HUES64 (cell line): ENCODE results near the gene FOLR2.
"Not testable (repeated sequence)": the region's sequence is repeated elsewhere in the genome, so short reads cannot be mapped to it uniquely, and the experiment has no call there.

Experiments
- H3K27ac ChIP-seq: 2 replicates; pipeline ENCODE4 v1.7.0; 2013; ENCODE audit warnings: low read depth, low read length, inconsistent platforms
- H3K27me3 ChIP-seq: 2 replicates; pipeline ENCODE4 v1.6.1; 2013; ENCODE audit warnings: mild to moderate bottlenecking, low read length; ENCODE audit not compliant: insufficient read depth
- H3K36me3 ChIP-seq: 2 replicates; pipeline ENCODE4 v1.6.1; 2013; ENCODE audit warnings: mild to moderate bottlenecking, low read length; ENCODE audit not compliant: insufficient read depth
- H3K4me1 ChIP-seq: 2 replicates; pipeline ENCODE4 v1.6.1; 2013; ENCODE audit warnings: mild to moderate bottlenecking, low read length, moderate library complexity; ENCODE audit not compliant: insufficient read depth
- H3K4me3 ChIP-seq: 2 replicates; pipeline ENCODE4 v1.5.1; 2013; ENCODE audit warnings: mild to moderate bottlenecking, low read length, moderate library complexity
- H3K9ac ChIP-seq: 2 replicates; pipeline ENCODE4 v1.6.1; 2013; ENCODE audit warnings: mild to moderate bottlenecking, low read depth, low read length
- H3K9me3 ChIP-seq: 2 replicates; pipeline ENCODE4 v1.6.1; 2013; ENCODE audit warnings: low read depth, low read length; ENCODE audit not compliant: insufficient read depth
- WGBS: fragments of 150-250, 120-280 bp; methylation state at CpG from one replicate; pipeline ENCODE4 v1.1.7; 2013; ENCODE audit warnings: missing lambda C conversion rate; 5-methylcytosine and 5-hydroxymethylcytosine counted together

The FOLR2 gene

GRCh38 chr11:72188267-72188666 lies 28.3 kb upstream of the FOLR2 start:
- no peaks in the 10 kb centered on the region for H3K27me3 ChIP-seq
- no peak overlapping the region for H3K27ac ChIP-seq
- H3K4me3 ChIP-seq = no peak overlapping the region
- WGBS = no CpG with 5 or more reads among the region's 1 CpG
- no peaks in the 10 kb centered on the region for H3K9me3 ChIP-seq
- no peaks in the 10 kb centered on the region for H3K36me3 ChIP-seq
- H3K4me1 ChIP-seq = peaks cover 13% of the 10 kb centered on the region; the same call in 1 of the 2 replicates
- H3K9ac ChIP-seq = no peak overlapping the region

DNA sequence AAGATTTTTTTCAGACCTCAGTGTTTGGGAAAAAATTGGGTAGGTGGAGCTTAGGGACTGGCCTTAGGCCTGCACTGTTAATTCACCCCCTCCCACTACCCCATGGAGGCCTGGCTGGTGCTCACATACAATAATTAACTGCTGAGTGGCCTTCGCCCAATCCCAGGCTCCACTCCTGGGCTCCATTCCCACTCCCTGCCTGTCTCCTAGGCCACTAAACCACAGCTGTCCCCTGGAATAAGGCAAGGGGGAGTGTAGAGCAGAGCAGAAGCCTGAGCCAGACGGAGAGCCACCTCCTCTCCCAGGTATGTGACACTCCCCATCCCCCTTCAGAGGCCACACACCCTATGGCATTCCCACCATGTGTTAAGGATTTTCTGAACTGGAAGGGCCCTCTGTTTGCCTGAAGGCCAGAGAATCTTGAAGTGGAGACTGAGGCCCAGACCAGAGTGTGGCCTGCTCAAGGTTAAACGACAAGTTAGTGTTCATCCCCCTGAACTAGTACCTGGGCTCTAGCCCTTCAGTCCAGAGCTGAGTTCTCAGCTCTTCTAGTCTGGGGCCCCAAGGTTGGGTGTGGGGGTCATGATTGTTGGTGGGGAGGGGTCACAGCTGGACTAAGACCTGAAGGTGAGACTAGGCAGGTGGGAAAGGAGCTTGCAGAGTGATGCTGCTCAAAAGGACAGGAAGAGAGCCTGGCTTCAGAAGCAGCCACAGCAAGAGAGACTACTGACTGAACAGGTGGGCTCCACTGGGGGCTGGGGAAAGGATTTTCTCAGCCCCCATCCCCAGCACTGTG lies 26.9 kb upstream of the FOLR2 start:
- WGBS = 69% methylated on average over 3 of the region's 3 CpGs
- H3K36me3 ChIP-seq = no peaks in the 10 kb centered on the region
- peaks cover 13% of the 10 kb centered on the region; the same call in 1 of the 2 replicates for H3K4me1 ChIP-seq
- H3K27me3 ChIP-seq = no peaks in the 10 kb centered on the region
- no peak overlapping the region for H3K4me3 ChIP-seq
- no peaks in the 10 kb centered on the region for H3K9me3 ChIP-seq
- no peak overlapping the region for H3K27ac ChIP-seq
- no peak overlapping the region for H3K9ac ChIP-seq

- no peak overlapping the region for H3K27ac ChIP-seq
- 82% methylated on average over 5 of the region's 5 CpGs for WGBS
- H3K4me3 ChIP-seq = no peak overlapping the region
Measured at GRCh38 chr11:72190631-72191071, 25.9 kb upstream of the FOLR2 start.

DNA sequence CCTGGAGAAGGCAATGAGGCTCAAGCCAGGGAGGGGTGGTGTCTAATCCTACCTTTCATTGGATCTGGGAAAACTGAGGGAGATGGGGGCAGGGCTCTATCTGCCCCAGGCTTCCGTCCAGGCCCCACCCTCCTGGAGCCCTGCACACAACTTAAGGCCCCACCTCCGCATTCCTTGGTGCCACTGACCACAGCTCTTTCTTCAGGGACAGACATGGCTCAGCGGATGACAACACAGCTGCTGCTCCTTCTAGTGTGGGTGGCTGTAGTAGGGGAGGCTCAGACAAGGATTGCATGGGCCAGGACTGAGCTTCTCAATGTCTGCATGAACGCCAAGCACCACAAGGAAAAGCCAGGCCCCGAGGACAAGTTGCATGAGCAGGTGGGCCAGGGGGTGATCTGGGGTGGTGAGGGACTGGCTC lies 24.6 kb upstream of the FOLR2 start, which contains the start of gene FOLR1:
TSS of gene FOLR1 (plus strand) at position 180 of the 421 bp plus-strand sequence. CDS start at position 214, 34 bp downstream.
- no peaks in the 10 kb centered on the region for H3K9me3 ChIP-seq
- WGBS = 62% methylated on average over 5 of the region's 5 CpGs
- H3K27me3 ChIP-seq = no peaks in the 10 kb centered on the region
- H3K36me3 ChIP-seq = no peaks in the 10 kb centered on the region
- no peak within 1 kb of the TSS for H3K27ac ChIP-seq
- no peak within 1 kb of the TSS for H3K9ac ChIP-seq
- H3K4me1 ChIP-seq = peaks cover 13% of the 10 kb centered on the region; the same call in 1 of the 2 replicates
- no peak within 1 kb of the TSS for H3K4me3 ChIP-seq

More at GRCh38 chr11:72190631-72191071, 25.9 kb upstream of the FOLR2 start:
- Histone ChIP-seq H3K9ac (no peak overlapping the region), H3K4me1 (peaks cover 13% of the 10 kb centered on the region; the same call in 1 of the 2 replicates), H3K9me3 (no peaks in the 10 kb centered on the region), H3K27me3 (no peaks in the 10 kb centered on the region), H3K36me3 (no peaks in the 10 kb centered on the region)

DNA sequence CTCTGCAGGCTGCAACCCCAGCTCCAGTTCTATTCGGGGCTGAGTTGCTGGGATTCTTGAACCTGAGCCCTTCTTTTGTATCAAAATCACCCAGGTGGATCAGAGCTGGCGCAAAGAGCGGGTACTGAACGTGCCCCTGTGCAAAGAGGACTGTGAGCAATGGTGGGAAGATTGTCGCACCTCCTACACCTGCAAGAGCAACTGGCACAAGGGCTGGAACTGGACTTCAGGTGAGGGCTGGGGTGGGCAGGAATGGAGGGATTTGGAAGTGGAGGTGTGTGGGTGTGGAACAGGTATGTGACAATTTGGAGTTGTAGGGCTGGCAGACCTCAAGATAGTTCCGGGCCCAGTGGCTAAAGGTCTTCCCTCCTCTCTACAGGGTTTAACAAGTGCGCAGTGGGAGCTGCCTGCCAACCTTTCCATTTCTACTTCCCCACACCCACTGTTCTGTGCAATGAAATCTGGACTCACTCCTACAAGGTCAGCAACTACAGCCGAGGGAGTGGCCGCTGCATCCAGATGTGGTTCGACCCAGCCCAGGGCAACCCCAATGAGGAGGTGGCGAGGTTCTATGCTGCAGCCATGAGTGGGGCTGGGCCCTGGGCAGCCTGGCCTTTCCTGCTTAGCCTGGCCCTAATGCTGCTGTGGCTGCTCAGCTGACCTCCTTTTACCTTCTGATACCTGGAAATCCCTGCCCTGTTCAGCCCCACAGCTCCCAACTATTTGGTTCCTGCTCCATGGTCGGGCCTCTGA lies 20.9 kb upstream of the FOLR2 start:
- H3K36me3 ChIP-seq = no peaks in the 10 kb centered on the region
- WGBS = 94% methylated on average over 12 of the region's 12 CpGs

DNA sequence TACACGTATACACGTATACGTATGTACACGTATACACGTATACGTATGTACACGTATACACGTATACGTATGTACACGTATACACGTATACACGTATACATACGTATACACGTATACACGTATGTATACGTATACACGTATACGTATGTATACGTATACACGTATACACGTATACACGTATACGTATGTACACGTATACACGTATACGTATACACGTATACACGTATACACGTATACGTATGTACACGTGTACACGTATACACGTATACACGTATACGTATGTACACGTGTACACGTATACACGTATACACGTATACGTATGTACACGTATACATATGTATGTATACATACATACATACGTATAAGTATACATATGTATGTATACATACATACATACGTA lies 15.1 kb upstream of the FOLR2 start:
- H3K9me3 ChIP-seq, H3K27ac ChIP-seq, H3K36me3 ChIP-seq, H3K4me1 ChIP-seq, H3K9ac ChIP-seq, H3K27me3 ChIP-seq, H3K4me3 ChIP-seq: not testable (repeated sequence)
- WGBS = 93% methylated on average over 40 of the region's 43 CpGs

More for the DNA sequence above, 20.9 kb upstream of the FOLR2 start:
- no peak overlapping the region for H3K9ac ChIP-seq
- H3K27me3 ChIP-seq = no peaks in the 10 kb centered on the region
- H3K9me3 ChIP-seq = no peaks in the 10 kb centered on the region
- no peak overlapping the region for H3K27ac ChIP-seq
- H3K4me1 ChIP-seq = peaks cover 9% of the 10 kb centered on the region; the same call in 1 of the 2 replicates
- no peak overlapping the region for H3K4me3 ChIP-seq

DNA sequence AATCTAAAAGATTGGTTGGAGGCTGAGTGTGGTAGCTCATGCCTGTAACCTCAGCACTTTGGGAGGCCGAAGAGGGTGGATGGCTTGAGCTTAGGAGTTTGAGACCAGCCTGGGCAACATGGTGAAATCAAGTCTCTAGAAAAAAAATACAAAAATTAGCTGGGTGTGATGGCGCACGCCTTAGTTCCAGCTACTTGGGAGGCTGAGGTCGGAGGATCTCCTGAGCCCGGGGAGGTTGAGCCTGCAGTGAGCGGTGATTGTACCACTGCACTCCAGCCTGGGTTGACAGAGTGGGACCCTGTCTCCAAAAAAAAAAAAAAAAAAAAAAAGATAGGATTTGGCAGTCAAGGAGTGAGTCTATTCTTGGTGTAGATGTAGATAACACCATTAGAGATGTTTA lies 14.0 kb upstream of the FOLR2 start:
- Histone ChIP-seq H3K9me3 (no peaks in the 10 kb centered on the region), H3K4me3 (no peak overlapping the region), H3K4me1 (no peaks in the 10 kb centered on the region), H3K27me3 (no peaks in the 10 kb centered on the region), H3K36me3 (no peaks in the 10 kb centered on the region), H3K27ac (no peak overlapping the region), H3K9ac (no peak overlapping the region)
- WGBS = 93% methylated on average over 6 of the region's 6 CpGs

DNA sequence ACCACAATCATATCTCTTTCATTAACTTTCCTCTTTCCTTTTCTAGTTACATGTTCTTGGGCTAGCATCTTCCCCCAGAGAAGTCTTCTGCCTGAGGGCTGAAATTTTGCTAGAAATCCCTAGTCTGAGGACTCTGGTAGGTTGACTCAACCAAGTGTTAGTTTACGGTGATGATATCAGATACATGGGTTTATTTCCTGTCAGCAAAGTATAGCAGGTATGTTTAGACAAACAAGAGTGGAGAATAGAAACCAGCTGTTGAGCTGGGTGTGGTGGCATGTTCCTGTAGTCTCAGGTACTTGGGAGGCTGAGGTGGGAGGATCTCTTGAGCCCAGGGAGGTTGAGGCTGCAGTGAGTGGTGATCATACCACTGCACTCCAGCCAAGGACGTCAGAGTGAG lies 13.4 kb upstream of the FOLR2 start:
- Histone ChIP-seq H3K27me3 (no peaks in the 10 kb centered on the region), H3K9me3 (no peaks in the 10 kb centered on the region), H3K4me3 (no peak overlapping the region), H3K4me1 (no peaks in the 10 kb centered on the region), H3K27ac (no peak overlapping the region), H3K9ac (no peak overlapping the region), H3K36me3 (no peaks in the 10 kb centered on the region)
- 94% methylated on average over 1 of the region's 2 CpGs for WGBS

DNA sequence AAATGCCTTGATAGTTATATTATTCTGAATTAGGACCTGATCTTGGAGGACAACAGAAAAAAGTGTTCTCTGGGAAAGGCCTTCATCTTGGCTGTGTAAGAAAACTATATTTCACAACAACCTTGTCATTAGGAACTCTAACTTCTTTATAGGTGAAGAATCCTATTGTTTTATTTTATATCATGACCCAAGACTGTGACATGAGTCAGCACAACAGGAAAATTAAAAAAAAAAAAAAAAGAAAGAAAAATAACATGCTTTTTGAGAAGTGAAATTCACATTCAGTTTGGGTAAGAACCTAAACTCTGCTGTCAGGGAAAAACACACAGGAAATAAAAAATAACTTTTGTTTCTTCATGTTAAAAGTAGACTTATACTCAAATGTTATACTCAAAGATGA lies 11.7 kb upstream of the FOLR2 start:
- H3K27ac ChIP-seq = no peak overlapping the region
- H3K4me1 ChIP-seq = no peaks in the 10 kb centered on the region
- no peak overlapping the region for H3K9ac ChIP-seq
- no peak overlapping the region for H3K4me3 ChIP-seq
- no peaks in the 10 kb centered on the region for H3K9me3 ChIP-seq
- no peaks in the 10 kb centered on the region for H3K36me3 ChIP-seq
- H3K27me3 ChIP-seq = no peaks in the 10 kb centered on the region

DNA sequence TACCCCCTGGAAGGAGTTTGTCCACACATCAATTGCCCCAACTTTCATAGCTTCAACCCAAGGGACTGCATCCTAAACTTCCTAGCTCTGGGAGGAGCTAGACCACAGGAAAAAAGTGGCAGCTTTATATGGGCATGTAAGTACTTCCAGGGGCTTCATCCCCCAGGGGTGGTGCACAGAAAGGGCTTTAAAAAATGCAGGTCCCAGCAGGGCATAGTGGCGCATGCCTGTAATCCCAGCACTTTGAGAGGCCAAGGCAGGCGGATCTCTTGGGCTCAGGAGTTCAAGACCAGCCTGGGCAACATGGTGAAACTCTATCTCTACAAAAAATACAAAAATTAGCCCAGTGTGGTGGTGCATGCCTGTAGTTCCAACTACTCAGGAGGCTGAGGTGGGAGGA lies 9.8 kb upstream of the FOLR2 start:
- not testable (repeated sequence) for H3K9me3 ChIP-seq, H3K4me3 ChIP-seq, H3K27me3 ChIP-seq, H3K9ac ChIP-seq, H3K27ac ChIP-seq, H3K36me3 ChIP-seq, H3K4me1 ChIP-seq
- 85% methylated on average over 2 of the region's 2 CpGs for WGBS

DNA sequence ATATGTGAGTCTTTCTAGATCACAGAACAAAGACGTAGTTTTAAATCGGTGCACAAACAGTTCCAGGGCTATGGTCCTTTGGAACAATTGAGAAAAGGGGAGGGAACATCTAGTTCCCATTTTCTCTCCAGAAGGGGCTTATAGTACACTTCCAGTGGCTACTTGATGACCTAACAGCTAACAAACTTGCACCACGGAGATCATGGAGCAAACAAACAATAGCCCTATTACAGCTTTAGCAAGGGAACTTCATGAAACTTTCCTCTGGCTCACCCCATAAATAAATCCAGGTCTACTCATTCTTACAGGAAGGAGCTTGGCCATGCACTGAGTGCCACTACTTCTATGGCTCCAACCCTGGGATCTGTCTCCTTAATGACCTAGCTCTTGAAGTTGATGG lies 8.3 kb upstream of the FOLR2 start:
- 93% methylated on average over 3 of the region's 3 CpGs for WGBS
- H3K36me3 ChIP-seq = no peaks in the 10 kb centered on the region
- H3K27me3 ChIP-seq = no peaks in the 10 kb centered on the region
- no peak overlapping the region for H3K4me3 ChIP-seq
- no peaks in the 10 kb centered on the region for H3K4me1 ChIP-seq
- no peak overlapping the region for H3K9ac ChIP-seq
- H3K27ac ChIP-seq = no peak overlapping the region
- no peaks in the 10 kb centered on the region for H3K9me3 ChIP-seq
